Measurements from ENCODE around the gene BCDIN3D. TPM values are rescaled to one million over a fixed set of nuclear protein-coding genes. Genes with fewer than 3 reads are reported as not detected.

BCDIN3D gene
- 3.9 TPM for total RNA-seq

GRCh38 chr12:49842519-49843352 is at the start of gene BCDIN3D:
BCDIN3D (minus strand) TSS chr12:49843106; CDS start chr12:49843087, 19 bp downstream.
- ATAC-seq (peak; percentile 98), DNase-seq (ENCODE audit: low spot score) (peak; percentile 96)
- intact Hi-C loops (cut with DNase I), result no loop called here

DNA sequence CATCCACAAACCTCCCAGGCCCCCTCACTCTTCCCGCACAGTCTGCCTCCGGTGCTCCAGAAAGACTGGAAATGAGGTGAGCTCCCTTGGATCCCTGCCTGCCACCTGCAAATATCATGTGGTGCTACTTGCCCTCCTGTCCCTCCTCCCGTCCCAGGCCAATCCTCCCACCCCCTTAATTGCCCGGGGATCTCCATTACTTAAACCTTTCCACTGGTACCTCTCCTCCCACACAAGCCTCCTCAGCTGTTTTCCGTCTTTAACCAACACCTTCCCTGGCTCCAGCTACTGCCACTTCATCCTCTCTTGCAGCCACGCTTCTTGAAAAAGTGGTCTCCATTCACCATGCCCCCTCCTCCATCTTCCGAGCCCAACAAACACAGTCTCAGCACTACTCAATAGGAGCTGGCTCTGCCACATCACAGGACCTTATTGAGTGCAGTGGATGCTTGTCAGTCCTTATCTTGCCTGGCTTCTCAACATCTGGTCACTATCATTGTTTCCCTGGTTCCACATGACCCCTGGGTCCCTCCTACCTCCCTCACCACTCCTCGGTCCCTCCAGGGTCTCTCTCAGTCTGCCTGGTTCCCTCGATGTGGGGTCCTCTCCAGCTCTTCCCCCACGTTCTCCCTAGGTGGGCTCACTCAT is 49.3 kb upstream of the BCDIN3D start:
- ATAC-seq, result no peak
- no peak for DNase-seq (ENCODE audit: low spot score)
- intact Hi-C loops (cut with DNase I), result no loop called here

DNA sequence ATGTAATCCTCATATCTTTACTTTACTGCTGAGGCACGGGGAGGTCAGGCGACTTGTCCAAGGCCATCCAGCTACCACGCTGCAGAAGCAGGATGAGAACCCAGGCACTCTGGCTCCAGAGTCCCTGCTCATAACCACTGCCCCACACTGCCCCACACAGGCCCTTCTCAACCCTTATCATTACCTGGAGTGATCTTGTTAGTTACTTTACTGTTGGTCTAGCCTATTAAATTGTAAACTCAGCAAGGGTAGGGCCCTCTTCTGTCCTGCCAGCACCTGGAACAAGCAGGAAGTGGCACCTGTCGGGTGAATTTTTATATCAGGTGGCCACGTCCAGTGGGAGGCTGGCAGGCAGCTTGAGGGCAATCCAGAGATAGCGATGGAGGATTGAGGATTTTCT is 48.6 kb upstream of the BCDIN3D start:
- intact Hi-C loops (cut with DNase I), result no loop called here
- ATAC-seq, result no peak
- DNase-seq (ENCODE audit: low spot score), result no peak

- ATAC-seq (no peak), DNase-seq (ENCODE audit: low spot score) (no peak)
Observed at GRCh38 chr12:49891012-49891411, 48.1 kb upstream of the BCDIN3D start.

DNA sequence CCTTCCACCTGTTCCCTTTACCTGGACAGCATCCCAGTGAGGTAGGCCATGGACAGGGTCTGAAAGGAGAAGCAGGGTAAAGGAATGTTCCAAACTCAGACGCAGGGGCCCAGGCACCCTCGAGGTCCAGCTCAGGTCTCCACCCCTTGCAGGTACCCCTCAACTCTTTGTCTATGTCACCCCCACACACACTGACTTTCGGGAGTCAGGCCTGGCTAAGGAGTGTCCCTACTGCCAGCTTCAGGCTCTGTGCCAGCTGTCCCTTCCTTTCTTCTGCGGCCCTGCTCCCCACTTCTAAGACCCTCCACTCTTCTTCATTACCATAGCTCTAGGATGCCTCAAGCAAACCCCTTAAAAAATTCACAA is 47.2 kb upstream of the BCDIN3D start:
- DNase-seq (ENCODE audit: low spot score) (no peak), ATAC-seq (no peak)
- intact Hi-C loops (cut with DNase I), result no loop called here

More at GRCh38 chr12:49891012-49891411, 48.1 kb upstream of the BCDIN3D start:
- intact Hi-C loops (cut with DNase I), result no loop called here

DNA sequence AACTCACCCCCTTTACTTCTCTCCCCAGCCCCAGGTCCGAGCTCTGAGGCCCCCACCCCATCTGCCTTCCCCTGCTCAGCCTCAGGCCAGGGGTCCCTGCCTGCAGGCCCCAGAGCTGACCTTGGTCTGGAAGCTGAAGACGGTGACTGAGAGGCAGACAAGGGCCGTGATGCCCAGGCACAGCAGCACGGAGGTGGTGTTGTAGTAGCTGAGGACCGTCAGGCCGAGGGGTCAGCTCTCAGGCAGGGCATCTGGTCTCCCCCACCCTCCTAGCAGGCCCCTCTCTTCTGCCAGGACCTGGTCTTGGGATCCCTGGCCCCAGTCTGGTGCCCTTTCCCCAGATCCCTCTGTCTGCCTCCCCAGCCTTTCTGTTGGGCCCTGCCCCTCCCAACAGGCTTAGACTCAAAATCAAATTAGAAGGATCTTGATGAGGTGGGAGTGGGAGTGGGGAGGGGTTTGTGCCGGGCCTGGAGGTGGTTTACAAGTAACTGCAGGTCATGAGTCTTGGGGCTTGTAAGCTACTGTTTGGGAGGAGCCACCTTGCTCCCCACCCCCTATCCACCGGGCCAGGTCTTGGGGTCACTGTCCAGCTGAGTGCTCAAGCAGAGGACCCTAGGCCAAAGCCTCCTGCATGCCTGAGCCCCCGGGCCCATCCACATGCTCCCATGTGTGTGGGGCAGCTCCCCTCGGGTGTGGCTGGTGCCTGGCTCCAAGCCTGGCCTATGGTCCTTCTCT is 46.6 kb upstream of the BCDIN3D start:
- no peak for ATAC-seq
- DNase-seq (ENCODE audit: low spot score), result no peak
- intact Hi-C loops (cut with DNase I), result no loop called here

GRCh38 chr12:49888461-49889151 is 45.7 kb upstream of the BCDIN3D start:
- no peak for ATAC-seq

GRCh38 chr12:49887536-49888401 is 44.9 kb upstream of the BCDIN3D start:
- DNase-seq (ENCODE audit: low spot score) (no peak), ATAC-seq (no peak)
- intact Hi-C loops (cut with DNase I), result no loop called here

More at GRCh38 chr12:49888461-49889151, 45.7 kb upstream of the BCDIN3D start:
- no peak for DNase-seq (ENCODE audit: low spot score)
- intact Hi-C loops (cut with DNase I), result no loop called here

- no peak for DNase-seq (ENCODE audit: low spot score)
- intact Hi-C loops (cut with DNase I), result no loop called here
- no peak for ATAC-seq
Observed at GRCh38 chr12:49887091-49887490, 44.2 kb upstream of the BCDIN3D start.

GRCh38 chr12:49885663-49886461 is 43.0 kb upstream of the BCDIN3D start:
- no peak for ATAC-seq
- DNase-seq (ENCODE audit: low spot score), result no peak
- intact Hi-C loops (cut with DNase I), result no loop called here

DNA sequence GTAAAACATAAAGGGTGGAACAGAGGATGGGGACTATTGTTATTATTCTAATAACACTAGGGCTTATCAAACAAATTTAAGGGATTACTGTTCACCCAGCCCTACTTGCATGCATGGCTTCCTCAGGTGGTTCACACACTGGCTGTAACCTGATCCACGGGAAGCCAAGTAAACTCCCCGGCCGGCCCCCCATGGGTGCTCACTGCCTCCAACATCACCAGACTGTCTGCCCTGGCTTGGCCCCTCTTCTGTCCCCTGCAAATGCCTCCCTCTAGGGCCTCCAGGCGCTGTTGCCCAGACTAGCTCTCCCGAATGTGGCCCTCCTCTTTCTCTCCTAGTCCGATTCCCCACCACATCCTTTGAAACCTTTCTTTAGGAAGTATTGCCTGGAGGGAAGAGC is 42.2 kb upstream of the BCDIN3D start:
- intact Hi-C loops (cut with DNase I), result no loop called here
- DNase-seq (ENCODE audit: low spot score), result no peak
- no peak for ATAC-seq

DNA sequence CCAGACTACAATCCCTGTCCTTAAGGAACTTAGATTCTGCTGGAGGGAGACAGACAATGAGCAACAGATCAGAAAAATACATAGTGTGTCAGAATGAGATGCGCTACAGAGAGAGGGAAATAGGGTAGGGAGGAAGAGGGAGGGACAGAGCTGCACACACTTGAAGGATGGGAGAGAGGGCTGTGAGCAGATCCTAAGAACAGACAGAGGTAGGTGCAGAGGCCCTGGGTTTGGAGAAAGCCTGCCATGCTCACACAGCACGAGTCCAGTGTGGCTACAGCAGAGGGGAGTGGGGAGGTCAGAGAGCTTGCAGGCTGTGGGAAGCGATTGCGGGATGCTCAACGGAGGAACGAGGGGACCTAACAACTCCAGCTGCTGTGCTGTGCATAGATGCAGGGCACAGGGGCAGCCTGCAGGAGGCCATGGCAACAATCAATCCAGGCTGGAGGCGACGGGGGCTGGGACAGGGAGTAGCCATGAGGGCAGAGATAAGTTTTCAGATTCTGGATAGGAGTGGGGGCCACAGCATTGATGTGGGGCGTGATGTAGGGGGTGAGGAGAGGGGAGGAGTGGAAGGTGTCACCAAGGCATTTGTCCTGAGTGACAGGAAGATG is 40.1 kb upstream of the BCDIN3D start:
- DNase-seq (ENCODE audit: low spot score) (no peak), ATAC-seq (no peak)
- intact Hi-C loops (cut with DNase I), result no loop called here

DNA sequence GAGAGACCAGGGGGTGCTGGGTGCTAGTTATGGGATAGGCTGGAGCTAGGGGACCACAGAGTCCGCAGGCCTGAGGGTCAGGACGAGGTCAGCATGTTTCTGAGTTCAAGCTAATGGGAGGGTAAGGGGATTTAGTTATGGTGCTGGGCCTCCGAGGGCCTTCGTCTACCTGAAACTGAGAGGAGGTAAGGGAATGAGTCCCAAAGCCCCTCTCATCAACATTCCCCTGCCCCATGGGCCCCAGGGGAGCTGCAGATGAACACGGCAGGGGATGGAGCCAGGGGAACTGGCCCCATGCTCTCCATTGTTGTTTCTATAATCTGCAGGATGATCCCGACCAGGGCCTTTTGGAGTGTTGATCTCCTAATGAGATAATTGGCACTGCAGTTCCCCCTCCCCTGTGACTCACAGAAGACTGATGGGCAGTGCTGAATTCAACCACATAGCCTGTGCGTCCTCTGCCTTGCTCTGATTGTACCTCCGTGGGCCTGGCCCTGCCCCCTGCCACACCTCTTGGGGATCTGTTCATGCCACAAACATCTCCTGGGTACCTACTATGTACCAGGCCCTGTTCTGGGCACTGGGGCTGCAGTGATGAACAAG is 39.4 kb upstream of the BCDIN3D start:
- intact Hi-C loops (cut with DNase I), result no loop called here
- ATAC-seq (no peak), DNase-seq (ENCODE audit: low spot score) (no peak)

DNA sequence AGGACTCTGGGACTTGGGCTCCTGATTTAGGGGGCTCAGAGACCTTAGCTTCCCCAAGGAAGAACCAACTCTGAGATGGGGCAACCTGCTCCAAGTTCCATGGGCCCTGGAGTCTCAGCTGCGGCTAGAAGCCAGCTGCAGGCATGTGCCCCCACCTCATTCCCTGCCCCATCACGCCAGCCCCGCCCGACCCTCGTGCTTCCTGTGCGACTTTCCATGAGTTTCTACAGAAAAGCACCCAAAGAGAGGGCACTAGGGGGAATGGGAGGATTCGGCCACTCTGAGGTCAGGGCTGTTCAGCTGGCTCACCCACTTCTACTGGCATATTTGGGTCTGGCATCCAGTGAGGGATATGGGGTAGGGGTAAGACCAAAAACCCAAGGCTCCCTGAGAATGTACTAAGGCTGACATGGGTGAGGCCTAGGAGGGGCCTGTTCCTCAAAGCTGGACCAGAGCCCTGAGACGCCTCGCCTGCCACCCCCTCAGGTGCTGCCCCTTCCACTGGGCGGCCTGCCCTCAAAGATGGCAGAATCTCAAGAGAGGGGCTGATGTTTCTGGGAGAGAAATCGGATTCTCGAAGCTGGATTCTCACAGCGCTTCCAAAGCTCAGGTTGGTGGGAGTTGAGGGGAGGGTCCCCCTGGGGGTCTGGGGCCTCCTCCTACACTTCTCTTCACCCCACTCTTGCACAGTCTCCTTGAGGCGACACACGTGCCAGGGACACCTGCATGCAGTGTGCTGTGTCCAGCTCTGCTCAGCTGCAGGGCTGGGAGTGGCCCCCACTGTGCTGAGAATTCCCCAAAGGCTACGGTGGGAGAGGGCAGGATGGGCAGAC is 38.7 kb upstream of the BCDIN3D start:
- ATAC-seq, result no peak
- DNase-seq (ENCODE audit: low spot score), result no peak
- intact Hi-C loops (cut with DNase I), result no loop called here

- DNase-seq (ENCODE audit: low spot score) (no peak), ATAC-seq (no peak)
- intact Hi-C loops (cut with DNase I), result no loop called here
Observed at GRCh38 chr12:49880756-49881414, 38.0 kb upstream of the BCDIN3D start.

Measured in sciatic nerve (tissue), 2 donors.